ENCODE measurements around the gene TRIO.

TRIO gene

GRCh38 chr5:14134083-14134482, 9.1 kb upstream of the TRIO start:
- H3K4me3 ChIP-seq (ENCODE audit: low read depth, low read length), result no peak overlapping the region
- H3K18ac ChIP-seq (ENCODE audit: low read length), result no peak overlapping the region
- no peak overlapping the region for H2BK120ac ChIP-seq (ENCODE audit: insufficient read depth, low read length, poor library complexity)
- no peak overlapping the region for H2BK12ac ChIP-seq (ENCODE audit: low read length)
- H2AFZ ChIP-seq (ENCODE audit: insufficient read depth, low read length, poor library complexity), result no peak overlapping the region
- no peaks in the 10 kb centered on the region for H3K9me3 ChIP-seq (ENCODE audit: insufficient read depth, low read depth, low read length)
- H2AK5ac ChIP-seq (ENCODE audit: low read length), result no peak overlapping the region
- no peak overlapping the region for H3K4me2 ChIP-seq (ENCODE audit: low read length)
- no peak overlapping the region for H4K91ac ChIP-seq (ENCODE audit: low read depth, low read length)
- no peaks in the 10 kb centered on the region for H3K27me3 ChIP-seq (ENCODE audit: insufficient read depth, low read length)
- H3K79me1 ChIP-seq (ENCODE audit: low read length), result no peaks in the 10 kb centered on the region
- H3K23ac ChIP-seq (ENCODE audit: low read length), result no peak overlapping the region
- H3K36me3 ChIP-seq (ENCODE audit: control insufficient read depth in 1 of 2, insufficient read depth in 2 of 2, low read length in 2 of 2), result no peaks in the 10 kb centered on the region
- H3K9ac ChIP-seq (ENCODE audit: low read length), result no peak overlapping the region
- no peak overlapping the region for H4K8ac ChIP-seq (ENCODE audit: low read depth, low read length)
- H3K14ac ChIP-seq (ENCODE audit: low read length), result no peak overlapping the region
- WGBS (ENCODE audit: extremely low coverage, insufficient coverage, insufficient read length), result no CpG with 5 or more reads among the region's 1 CpG
- no peak overlapping the region for H3K27ac ChIP-seq (ENCODE audit: low read depth, low read length)
- peaks cover 3 to 4% of the 10 kb centered on the region in 2 experiments for H3K4me1 ChIP-seq (ENCODE audit: control insufficient read depth in 1 of 2, insufficient read depth in 2 of 2, low read length in 2 of 2)
- no peak overlapping the region for H2BK5ac ChIP-seq (ENCODE audit: low read depth, low read length, poor library complexity)
- H3K4ac ChIP-seq (ENCODE audit: low read depth, low read length), result no peak overlapping the region
- no peak for DNase-seq
- H4K12ac ChIP-seq (ENCODE audit: low read depth, low read length), result no peak overlapping the region
- H3K79me2 ChIP-seq (ENCODE audit: control insufficient read depth, insufficient read depth, low read length, poor library complexity), result no peaks in the 10 kb centered on the region

DNA sequence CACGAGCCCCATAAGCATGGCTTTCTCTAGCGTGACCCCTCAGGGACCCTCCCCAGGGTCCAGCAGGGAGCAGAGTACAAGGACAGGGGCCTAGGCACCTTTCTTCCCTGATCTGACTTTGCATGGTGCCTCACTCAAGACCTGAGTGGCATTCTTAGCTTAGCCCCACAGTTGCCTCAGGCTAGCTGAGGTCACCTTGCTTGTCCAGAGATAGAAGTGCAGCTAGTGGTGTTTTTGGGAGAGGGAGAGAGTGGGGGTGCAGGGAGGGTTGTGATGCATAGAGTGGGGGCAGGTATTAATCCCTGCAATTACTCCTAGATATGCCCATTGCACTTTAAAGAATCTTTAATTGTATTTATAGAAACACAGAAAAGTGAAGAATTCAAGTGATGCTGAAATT, 8.4 kb upstream of the TRIO start:
- no peak overlapping the region for H2BK12ac ChIP-seq (ENCODE audit: low read length)
- no peak overlapping the region for H3K4ac ChIP-seq (ENCODE audit: low read depth, low read length)
- no peaks in the 10 kb centered on the region for H3K79me1 ChIP-seq (ENCODE audit: low read length)
- H2AK5ac ChIP-seq (ENCODE audit: low read length), result no peak overlapping the region
- no peak for DNase-seq
- peaks cover 3 to 4% of the 10 kb centered on the region in 2 experiments for H3K4me1 ChIP-seq (ENCODE audit: control insufficient read depth in 1 of 2, insufficient read depth in 2 of 2, low read length in 2 of 2)
- no peak overlapping the region for H2BK120ac ChIP-seq (ENCODE audit: insufficient read depth, low read length, poor library complexity)
- H3K27me3 ChIP-seq (ENCODE audit: insufficient read depth, low read length), result no peaks in the 10 kb centered on the region
- H4K91ac ChIP-seq (ENCODE audit: low read depth, low read length), result no peak overlapping the region
- H3K79me2 ChIP-seq (ENCODE audit: control insufficient read depth, insufficient read depth, low read length, poor library complexity), result no peaks in the 10 kb centered on the region
- H3K4me3 ChIP-seq (ENCODE audit: low read depth, low read length), result no peak overlapping the region
- no peaks in the 10 kb centered on the region for H3K36me3 ChIP-seq (ENCODE audit: control insufficient read depth in 1 of 2, insufficient read depth in 2 of 2, low read length in 2 of 2)
- no peak overlapping the region for H2BK5ac ChIP-seq (ENCODE audit: low read depth, low read length, poor library complexity)
- H3K9ac ChIP-seq (ENCODE audit: low read length), result no peak overlapping the region
- no peak overlapping the region for H4K12ac ChIP-seq (ENCODE audit: low read depth, low read length)
- no peak overlapping the region for H2AFZ ChIP-seq (ENCODE audit: insufficient read depth, low read length, poor library complexity)
- H3K18ac ChIP-seq (ENCODE audit: low read length), result no peak overlapping the region
- H3K4me2 ChIP-seq (ENCODE audit: low read length), result no peak overlapping the region
- no peak overlapping the region for H3K23ac ChIP-seq (ENCODE audit: low read length)
- no peak overlapping the region for H3K27ac ChIP-seq (ENCODE audit: low read depth, low read length)
- H4K8ac ChIP-seq (ENCODE audit: low read depth, low read length), result no peak overlapping the region
- H3K9me3 ChIP-seq (ENCODE audit: insufficient read depth, low read depth, low read length), result no peaks in the 10 kb centered on the region
- no peak overlapping the region for H3K14ac ChIP-seq (ENCODE audit: low read length)
- no CpG with 5 or more reads among the region's 2 CpGs for WGBS (ENCODE audit: extremely low coverage, insufficient coverage, insufficient read length)

GRCh38 chr5:14135621-14136020, 7.5 kb upstream of the TRIO start:
- Histone ChIP-seq H2AK5ac (ENCODE audit: low read length) (no peak overlapping the region), H3K27ac (ENCODE audit: low read depth, low read length) (no peak overlapping the region), H3K18ac (ENCODE audit: low read length) (no peak overlapping the region), H3K36me3 (ENCODE audit: control insufficient read depth in 1 of 2, insufficient read depth in 2 of 2, low read length in 2 of 2) (no peaks in the 10 kb centered on the region), H4K12ac (ENCODE audit: low read depth, low read length) (no peak overlapping the region), H3K9ac (ENCODE audit: low read length) (no peak overlapping the region), H4K8ac (ENCODE audit: low read depth, low read length) (no peak overlapping the region), H3K4me2 (ENCODE audit: low read length) (no peak overlapping the region), H2BK120ac (ENCODE audit: insufficient read depth, low read length, poor library complexity) (no peak overlapping the region), H3K79me2 (ENCODE audit: control insufficient read depth, insufficient read depth, low read length, poor library complexity) (no peaks in the 10 kb centered on the region), H3K27me3 (ENCODE audit: insufficient read depth, low read length) (no peaks in the 10 kb centered on the region), H2AFZ (ENCODE audit: insufficient read depth, low read length, poor library complexity) (no peak overlapping the region), H4K91ac (ENCODE audit: low read depth, low read length) (no peak overlapping the region), H3K9me3 (ENCODE audit: insufficient read depth, low read depth, low read length) (no peaks in the 10 kb centered on the region), H3K4me3 (ENCODE audit: low read depth, low read length) (no peak overlapping the region), H3K14ac (ENCODE audit: low read length) (no peak overlapping the region), H3K4me1 (ENCODE audit: control insufficient read depth in 1 of 2, insufficient read depth in 2 of 2, low read length in 2 of 2) (peaks cover 3 to 4% of the 10 kb centered on the region in 2 experiments), H3K79me1 (ENCODE audit: low read length) (no peaks in the 10 kb centered on the region), H2BK5ac (ENCODE audit: low read depth, low read length, poor library complexity) (no peak overlapping the region), H3K4ac (ENCODE audit: low read depth, low read length) (no peak overlapping the region), H3K23ac (ENCODE audit: low read length) (no peak overlapping the region), H2BK12ac (ENCODE audit: low read length) (no peak overlapping the region)
- no CpG with 5 or more reads among the region's 1 CpG for WGBS (ENCODE audit: extremely low coverage, insufficient coverage, insufficient read length)
- DNase-seq, result no peak

- DNase-seq, result no peak
- H3K14ac ChIP-seq (ENCODE audit: low read length), result no peak overlapping the region
- no peaks in the 10 kb centered on the region for H3K79me2 ChIP-seq (ENCODE audit: control insufficient read depth, insufficient read depth, low read length, poor library complexity)
- no peak overlapping the region for H3K18ac ChIP-seq (ENCODE audit: low read length)
- no peaks in the 10 kb centered on the region for H3K79me1 ChIP-seq (ENCODE audit: low read length)
- H3K9ac ChIP-seq (ENCODE audit: low read length), result no peak overlapping the region
- peaks cover 3 to 4% of the 10 kb centered on the region in 2 experiments for H3K4me1 ChIP-seq (ENCODE audit: control insufficient read depth in 1 of 2, insufficient read depth in 2 of 2, low read length in 2 of 2)
- no peaks in the 10 kb centered on the region for H3K27me3 ChIP-seq (ENCODE audit: insufficient read depth, low read length)
- H2BK12ac ChIP-seq (ENCODE audit: low read length), result no peak overlapping the region
- no peak overlapping the region for H3K27ac ChIP-seq (ENCODE audit: low read depth, low read length)
- H3K4ac ChIP-seq (ENCODE audit: low read depth, low read length), result no peak overlapping the region
- H4K12ac ChIP-seq (ENCODE audit: low read depth, low read length), result no peak overlapping the region
- no peak overlapping the region for H3K4me2 ChIP-seq (ENCODE audit: low read length)
- H2BK5ac ChIP-seq (ENCODE audit: low read depth, low read length, poor library complexity), result no peak overlapping the region
- H3K9me3 ChIP-seq (ENCODE audit: insufficient read depth, low read depth, low read length), result no peaks in the 10 kb centered on the region
- no peak overlapping the region for H2BK120ac ChIP-seq (ENCODE audit: insufficient read depth, low read length, poor library complexity)
- H2AFZ ChIP-seq (ENCODE audit: insufficient read depth, low read length, poor library complexity), result no peak overlapping the region
- no CpG with 5 or more reads among the region's 2 CpGs for WGBS (ENCODE audit: extremely low coverage, insufficient coverage, insufficient read length)
- H2AK5ac ChIP-seq (ENCODE audit: low read length), result peak overlapping the region; percentile 55
- H4K8ac ChIP-seq (ENCODE audit: low read depth, low read length), result no peak overlapping the region
- H3K23ac ChIP-seq (ENCODE audit: low read length), result no peak overlapping the region
- H4K91ac ChIP-seq (ENCODE audit: low read depth, low read length), result no peak overlapping the region
- no peaks in the 10 kb centered on the region for H3K36me3 ChIP-seq (ENCODE audit: control insufficient read depth in 1 of 2, insufficient read depth in 2 of 2, low read length in 2 of 2)
- H3K4me3 ChIP-seq (ENCODE audit: low read depth, low read length), result no peak overlapping the region
Observed at GRCh38 chr5:14136228-14136627, 6.9 kb upstream of the TRIO start.

Data from trophoblast cell (in vitro differentiated cells and primary cell).